Measurements from ENCODE around the gene CHIT1. TPM values are rescaled to one million over a fixed set of nuclear protein-coding genes. Genes with fewer than 3 reads are reported as not detected.
A peak's percentile ranks its signal among the peaks of the same experiment; 100 is the strongest.

Gene CHIT1
- total RNA-seq, 1 donor from 2014 or later, result under 0.01 TPM

DNA sequence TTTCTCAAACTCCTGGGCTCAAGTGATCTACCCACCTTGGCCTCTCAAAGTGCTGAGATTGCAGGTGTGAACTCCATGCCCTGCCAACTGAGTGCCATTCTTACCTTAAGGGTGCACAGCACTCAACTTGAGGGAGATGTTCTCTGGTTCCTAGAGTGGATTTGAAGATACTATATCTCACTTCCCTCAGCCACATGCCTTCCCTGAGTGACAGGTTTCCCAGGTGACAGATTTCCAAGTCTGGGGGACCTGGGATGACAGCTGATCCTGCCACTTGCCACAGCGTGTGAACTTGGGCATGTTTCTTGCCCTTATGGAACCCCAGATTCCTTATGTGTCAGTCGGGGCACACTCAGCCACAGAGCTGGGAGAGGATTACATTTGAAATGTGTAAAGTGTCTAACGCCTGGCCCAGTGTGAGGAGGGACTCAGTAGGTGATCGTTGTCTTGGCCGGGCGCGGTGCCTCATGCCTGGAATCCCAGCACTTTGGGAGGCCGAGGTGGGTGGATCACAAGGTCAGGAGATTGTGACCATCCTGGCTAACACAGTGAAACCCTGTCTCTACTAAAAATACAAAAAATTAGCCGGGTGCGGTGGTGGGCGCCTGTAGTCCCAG is 46.3 kb upstream of the CHIT1 start:
- no peak for TF ChIP-seq CTCF (IDR thresholded peaks at IDR 0.05; ENCODE audit: insufficient read depth, low read length, severe bottlenecking)
- Histone ChIP-seq H3K36me3 (ENCODE audit: control insufficient read depth, insufficient read depth, low read length) (no peaks in the 10 kb centered on the region), H3K4me3 (ENCODE audit: low read depth, low read length) (no peak overlapping the region), H3K27me3 (ENCODE audit: control insufficient read depth, insufficient read depth, low read length) (no peaks in the 10 kb centered on the region)
- no peak for DNase-seq (ENCODE audit: low read depth)
- FAIRE-seq, result no peak

DNA sequence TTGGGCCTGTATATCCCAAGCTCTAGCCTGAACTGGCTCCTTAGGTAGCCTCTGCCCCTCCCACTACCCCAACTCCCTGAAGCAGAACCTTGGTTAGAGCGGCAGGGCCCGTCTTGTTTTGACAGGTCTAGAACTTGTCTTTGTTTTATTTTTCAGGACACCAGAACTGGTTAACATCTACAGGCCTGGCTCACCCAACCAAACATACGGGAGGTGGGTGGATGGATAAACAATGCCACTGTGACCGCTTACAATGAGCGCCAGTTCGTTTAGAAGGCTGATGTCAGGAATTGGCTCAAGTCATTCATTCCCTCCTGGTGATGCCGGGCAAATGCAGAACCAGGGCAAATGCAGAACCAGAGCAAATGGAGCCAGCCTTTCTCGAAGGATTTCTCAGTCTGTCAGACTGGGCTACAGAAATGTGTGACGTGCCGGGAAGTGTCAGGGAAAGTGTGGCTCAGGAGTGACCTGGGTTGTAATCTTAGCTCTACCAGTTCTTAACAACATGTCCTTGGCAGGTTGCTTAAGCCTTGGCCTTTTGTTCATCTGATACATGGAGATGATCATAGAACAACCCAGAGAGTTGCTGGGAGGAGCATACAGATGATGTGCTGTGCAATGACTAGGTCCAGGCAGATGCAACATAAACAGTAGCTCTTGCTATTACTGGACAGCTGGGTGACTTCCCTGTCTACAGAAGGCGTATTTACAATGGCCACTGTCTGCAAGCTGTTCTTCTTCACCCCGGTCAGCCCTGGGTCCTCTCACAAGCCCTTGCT is 45.3 kb upstream of the CHIT1 start:
- Histone ChIP-seq H3K27me3 (ENCODE audit: control insufficient read depth, insufficient read depth, low read length) (no peaks in the 10 kb centered on the region), H3K36me3 (ENCODE audit: control insufficient read depth, insufficient read depth, low read length) (no peaks in the 10 kb centered on the region), H3K4me3 (ENCODE audit: low read depth, low read length) (no peak overlapping the region)
- no peak for FAIRE-seq
- DNase-seq (ENCODE audit: low read depth), result peak; percentile 96
- TF ChIP-seq CTCF (IDR thresholded peaks at IDR 0.05; ENCODE audit: insufficient read depth, low read length, severe bottlenecking), result no peak

DNA sequence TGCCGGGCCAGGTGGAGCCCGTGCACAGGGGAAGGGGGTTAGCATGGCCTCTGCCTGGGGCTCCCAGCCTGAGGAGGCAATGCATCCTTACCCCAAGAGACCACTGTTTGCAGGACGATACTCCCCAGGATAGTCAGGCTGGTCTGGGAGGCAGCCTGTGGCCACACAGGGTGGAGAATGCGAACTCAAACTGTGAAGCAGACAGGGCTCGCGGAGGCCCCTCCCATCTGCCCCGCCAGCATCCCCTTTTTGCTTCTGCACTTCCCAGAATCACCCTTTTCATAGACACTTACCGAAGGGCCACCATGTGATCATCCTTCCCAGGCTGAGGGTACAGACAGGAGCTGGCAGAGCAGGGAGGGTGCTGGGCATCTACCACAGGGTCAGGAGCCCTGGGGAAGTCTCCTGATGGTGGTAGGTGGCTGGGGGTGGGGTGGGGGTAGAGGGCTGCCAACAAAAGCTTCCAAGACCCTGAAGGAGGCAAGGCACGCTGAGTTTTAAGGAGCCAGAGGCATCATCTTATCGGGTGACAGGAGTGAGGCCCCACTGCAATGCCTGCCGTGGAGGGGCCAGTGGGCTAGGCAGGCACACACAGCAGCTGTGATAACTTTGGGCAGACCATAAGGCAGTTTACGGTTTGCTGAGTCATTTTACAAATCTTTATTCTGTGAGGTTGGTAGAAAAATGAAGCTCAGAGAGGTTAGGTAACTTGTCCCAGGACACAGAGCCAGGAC is 44.6 kb upstream of the CHIT1 start:
- H3K4me3 ChIP-seq (ENCODE audit: low read depth, low read length), result no peak overlapping the region
- DNase-seq (ENCODE audit: low read depth) (no peak), FAIRE-seq (no peak)
- TF ChIP-seq CTCF (IDR thresholded peaks at IDR 0.05; ENCODE audit: insufficient read depth, low read length, severe bottlenecking), result no peak
- H3K27me3 ChIP-seq (ENCODE audit: control insufficient read depth, insufficient read depth, low read length), result no peaks in the 10 kb centered on the region
- H3K36me3 ChIP-seq (ENCODE audit: control insufficient read depth, insufficient read depth, low read length), result no peaks in the 10 kb centered on the region

GRCh38 chr1:203273206-203273868 is 43.9 kb upstream of the CHIT1 start:
- peak; percentile 99 for TF ChIP-seq CTCF (IDR thresholded peaks at IDR 0.05; ENCODE audit: insufficient read depth, low read length, severe bottlenecking)
- DNase-seq (ENCODE audit: low read depth) (peak; percentile 96), FAIRE-seq (no peak)
- H3K27me3 ChIP-seq (ENCODE audit: control insufficient read depth, insufficient read depth, low read length), result no peaks in the 10 kb centered on the region
- H3K4me3 ChIP-seq (ENCODE audit: low read depth, low read length), result no peak overlapping the region
- H3K36me3 ChIP-seq (ENCODE audit: control insufficient read depth, insufficient read depth, low read length), result no peaks in the 10 kb centered on the region

DNA sequence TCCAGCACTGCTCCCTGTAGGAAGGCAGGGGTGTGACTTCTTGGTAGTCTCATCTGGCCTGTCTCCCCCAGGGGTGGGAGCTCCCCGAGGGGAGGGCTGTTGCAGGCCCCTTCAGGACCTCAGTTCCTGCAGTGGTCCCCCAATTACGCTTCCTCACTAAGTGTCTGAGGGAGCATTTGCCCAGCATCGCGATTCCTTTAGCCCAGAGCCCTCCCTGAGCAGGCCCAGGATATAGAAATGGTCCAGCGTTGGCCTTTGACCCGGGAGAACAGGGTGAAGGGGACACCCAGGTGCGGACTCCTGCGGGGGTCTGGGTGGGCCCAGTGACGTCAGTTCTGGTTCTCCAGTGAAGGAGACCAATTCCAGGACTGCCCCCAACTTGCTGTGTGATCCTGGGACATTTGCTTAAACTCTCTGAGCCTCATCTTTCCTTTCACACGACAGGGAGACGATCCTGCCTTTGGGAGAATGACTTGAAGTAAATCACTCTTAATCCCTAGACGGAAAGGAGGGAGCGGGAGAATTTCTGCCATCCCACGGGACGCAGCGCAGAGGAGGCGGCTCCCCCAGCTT is 43.2 kb upstream of the CHIT1 start:
- Histone ChIP-seq H3K4me3 (ENCODE audit: low read depth, low read length) (no peak overlapping the region), H3K27me3 (ENCODE audit: control insufficient read depth, insufficient read depth, low read length) (no peaks in the 10 kb centered on the region), H3K36me3 (ENCODE audit: control insufficient read depth, insufficient read depth, low read length) (no peaks in the 10 kb centered on the region)
- no peak for TF ChIP-seq CTCF (IDR thresholded peaks at IDR 0.05; ENCODE audit: insufficient read depth, low read length, severe bottlenecking)
- DNase-seq (ENCODE audit: low read depth), result no peak
- FAIRE-seq, result no peak
